GM18870 (cell line): ENCODE measurements around the gene MAEA.
"Not testable (repeated sequence)": the region's sequence is repeated elsewhere in the genome, so short reads cannot be mapped to it uniquely, and the experiment has no call there.

Experiments used
- ATAC-seq: cut with Tn5 transposase; IDR thresholded peaks from one replicate; pipeline ENCODE4 v1.9.1; 2021; ENCODE audit warnings: moderate library complexity; ENCODE audit not compliant: unreplicated experiment

Gene MAEA

GRCh38 chr4:1318488-1319213 is 29.0 kb downstream of the MAEA start:
- ATAC-seq, result no peak

- ATAC-seq, result no peak
Observed at GRCh38 chr4:1321486-1321885, 31.8 kb downstream of the MAEA start.

GRCh38 chr4:1321946-1322650 is 32.4 kb downstream of the MAEA start:
- ATAC-seq, result no peak

GRCh38 chr4:1323280-1323634 is 33.6 kb downstream of the MAEA start:
- ATAC-seq, result no peak

GRCh38 chr4:1323635-1324442 is 34.1 kb downstream of the MAEA start:
- ATAC-seq, result no peak

- ATAC-seq, result not testable (repeated sequence)
Observed at GRCh38 chr4:1324443-1325175, 34.9 kb downstream of the MAEA start.

GRCh38 chr4:1325176-1325480 is 35.4 kb downstream of the MAEA start:
- no peak for ATAC-seq

GRCh38 chr4:1325681-1326635 is 36.3 kb downstream of the MAEA start:
- no peak for ATAC-seq

- ATAC-seq, result no peak
Observed at GRCh38 chr4:1326751-1327525, 37.2 kb downstream of the MAEA start.

- ATAC-seq, result no peak
Observed at GRCh38 chr4:1327526-1328266, 38.0 kb downstream of the MAEA start.

- no peak for ATAC-seq
Observed at GRCh38 chr4:1328267-1329155, 38.8 kb downstream of the MAEA start.

- ATAC-seq, result no peak
Observed at GRCh38 chr4:1329408-1330371, 40.0 kb downstream of the MAEA start.

GRCh38 chr4:1330761-1331590 is 41.3 kb downstream of the MAEA start:
- no peak for ATAC-seq

- no peak for ATAC-seq
Observed at GRCh38 chr4:1331591-1332353, 42.1 kb downstream of the MAEA start.

- ATAC-seq, result no peak
Observed at GRCh38 chr4:1332686-1333085, 43.0 kb downstream of the MAEA start.
